ENCODE data around the gene AFAP1. TPM values are rescaled to one million over a fixed set of nuclear protein-coding genes. Genes with fewer than 3 reads are reported as not detected.

The AFAP1 gene
- polyA plus RNA-seq, 2 donors: 2.0 to 4.0 TPM

GRCh38 chr4:7890635-7891393 is 48.8 kb downstream of the AFAP1 start:
- no peaks in the 10 kb centered on the region for H3K27me3 ChIP-seq (ENCODE audit: control insufficient read depth in 1 of 2, insufficient read depth in 2 of 2, low read length in 2 of 2)
- peaks cover 4 to 7% of the 10 kb centered on the region in 2 donors for H3K4me1 ChIP-seq (ENCODE audit: control insufficient read depth in 2 of 2, insufficient read depth in 2 of 2, low read length in 1 of 2)
- H3K4me3 ChIP-seq (ENCODE audit: low read depth in 1 of 2, low read length in 2 of 2): no peak overlapping the region
- no peaks in the 10 kb centered on the region for H3K9me3 ChIP-seq (ENCODE audit: control insufficient read depth in 2 of 2, insufficient read depth in 1 of 2, low read depth in 1 of 2, low read length in 1 of 2)
- no peaks in the 10 kb centered on the region for H3K36me3 ChIP-seq (ENCODE audit: control insufficient read depth in 2 of 2, insufficient read depth in 2 of 2, low read length in 1 of 2)
- H3K27ac ChIP-seq (ENCODE audit: low read depth in 2 of 2, low read length in 1 of 2): peak overlapping the region in 1 of 2 donors; percentile 54
- WGBS, 2 donors: 51 to 56% methylated on average over 7 of the region's 7 CpGs

- Histone ChIP-seq H3K27me3 (ENCODE audit: control insufficient read depth in 1 of 2, insufficient read depth in 2 of 2, low read length in 2 of 2) (no peaks in the 10 kb centered on the region), H3K36me3 (ENCODE audit: control insufficient read depth in 2 of 2, insufficient read depth in 2 of 2, low read length in 1 of 2) (no peaks in the 10 kb centered on the region), H3K27ac (ENCODE audit: low read depth in 2 of 2, low read length in 1 of 2) (no peak overlapping the region), H3K4me3 (ENCODE audit: low read depth in 1 of 2, low read length in 2 of 2) (no peak overlapping the region), H3K9me3 (ENCODE audit: control insufficient read depth in 2 of 2, insufficient read depth in 1 of 2, low read depth in 1 of 2, low read length in 1 of 2) (no peaks in the 10 kb centered on the region), H3K4me1 (ENCODE audit: control insufficient read depth in 2 of 2, insufficient read depth in 2 of 2, low read length in 1 of 2) (peaks cover 0 to 3% of the 10 kb centered on the region in 2 donors)
- 82 to 85% methylated on average over 3 of the region's 3 CpGs for WGBS, 2 donors
Observed at GRCh38 chr4:7887436-7887835, 52.2 kb downstream of the AFAP1 start.

DNA sequence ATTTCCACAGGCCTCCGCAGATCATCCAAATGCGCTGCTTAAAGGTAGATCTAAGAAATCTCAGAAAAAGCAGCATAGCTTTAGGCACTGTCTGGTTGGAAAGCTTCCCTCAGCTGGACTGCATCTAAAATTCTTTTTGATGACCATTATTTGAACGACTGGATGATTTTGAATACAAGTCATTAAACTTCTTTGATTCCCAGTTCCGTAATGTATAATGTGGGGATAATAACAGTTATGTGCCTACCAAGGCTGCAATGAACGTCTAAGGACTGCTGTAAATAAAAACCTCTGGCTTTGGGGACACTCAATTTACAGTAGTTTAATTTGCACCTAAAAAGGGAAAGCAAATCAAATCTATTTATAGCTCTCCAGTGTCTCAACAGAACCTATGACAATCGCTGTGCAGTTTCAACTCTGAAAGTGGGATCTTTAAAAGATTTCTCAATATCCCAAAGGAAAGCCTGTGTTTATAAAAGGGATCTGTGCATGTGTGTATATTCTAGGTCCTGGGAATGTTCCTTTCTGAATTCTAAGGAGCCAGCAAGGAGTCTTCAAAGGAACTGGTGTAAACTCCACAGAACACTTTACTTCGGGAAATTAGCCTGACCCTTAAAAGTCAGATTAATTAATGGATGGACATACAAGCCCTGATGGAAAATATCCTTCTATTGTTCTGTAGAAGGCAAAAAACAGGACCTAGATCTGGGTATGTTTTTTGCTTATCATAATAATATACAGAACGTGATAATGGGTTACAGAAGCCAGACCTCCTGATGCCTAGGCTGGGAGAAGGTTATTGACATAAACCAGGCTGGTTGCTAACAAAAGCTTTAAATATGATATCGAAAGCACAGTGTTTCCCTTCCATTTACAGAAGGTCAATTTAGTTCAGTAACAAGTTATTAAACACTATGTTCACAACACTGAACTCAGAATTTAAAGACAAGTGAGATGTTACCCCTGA is 53.4 kb downstream of the AFAP1 start:
- Histone ChIP-seq H3K4me3 (ENCODE audit: low read depth in 1 of 2, low read length in 2 of 2) (no peak overlapping the region), H3K27ac (ENCODE audit: low read depth in 2 of 2, low read length in 1 of 2) (peak overlapping the region in 1 of 2 donors; percentile 49), H3K4me1 (ENCODE audit: control insufficient read depth in 2 of 2, insufficient read depth in 2 of 2, low read length in 1 of 2) (peaks cover 0 to 3% of the 10 kb centered on the region in 2 donors), H3K36me3 (ENCODE audit: control insufficient read depth in 2 of 2, insufficient read depth in 2 of 2, low read length in 1 of 2) (no peaks in the 10 kb centered on the region), H3K27me3 (ENCODE audit: control insufficient read depth in 1 of 2, insufficient read depth in 2 of 2, low read length in 2 of 2) (no peaks in the 10 kb centered on the region), H3K9me3 (ENCODE audit: control insufficient read depth in 2 of 2, insufficient read depth in 1 of 2, low read depth in 1 of 2, low read length in 1 of 2) (no peaks in the 10 kb centered on the region)
- WGBS, 2 donors: 57 to 64% methylated on average over 9 of the region's 9 CpGs

DNA sequence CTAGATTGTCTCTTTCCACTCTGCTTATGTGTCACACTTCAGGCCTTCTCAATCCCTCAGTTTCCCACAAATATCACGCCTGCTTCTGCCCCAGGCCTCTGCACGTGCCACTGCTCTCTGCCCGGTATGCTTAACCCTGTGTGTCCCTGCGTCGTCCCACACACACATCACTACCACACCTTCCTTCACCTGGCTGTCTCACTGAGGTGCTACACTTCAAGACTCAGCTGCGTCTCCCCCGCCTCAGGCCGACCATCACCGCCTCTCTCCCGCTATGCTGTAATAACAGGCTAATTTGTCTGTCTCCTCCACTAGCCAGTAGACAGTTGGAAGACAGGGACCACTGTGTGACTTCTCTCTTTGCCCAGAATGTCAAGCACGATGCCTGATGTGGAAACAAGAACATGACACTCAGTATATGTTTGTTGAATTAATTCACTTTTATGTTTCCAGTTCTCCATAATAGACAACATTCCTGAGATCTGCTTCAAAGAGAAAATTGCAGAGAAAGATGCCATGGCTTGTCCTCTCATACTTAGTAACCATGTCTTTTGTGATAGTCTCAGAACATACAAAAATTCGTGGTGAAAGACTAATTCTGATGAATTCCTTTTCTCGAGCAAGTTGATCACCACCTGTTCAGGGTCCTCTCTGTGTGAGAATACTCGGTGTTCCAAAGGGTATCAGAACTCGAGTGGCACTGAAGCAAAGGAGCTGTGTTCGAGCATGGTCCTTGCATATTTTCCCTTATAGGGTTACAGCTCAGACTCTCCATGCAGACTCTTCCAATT is 54.2 kb downstream of the AFAP1 start:
- Histone ChIP-seq H3K27ac (ENCODE audit: low read depth in 2 of 2, low read length in 1 of 2) (peak overlapping the region; percentile 15 to 85), H3K4me3 (ENCODE audit: low read depth in 1 of 2, low read length in 2 of 2) (no peak overlapping the region), H3K9me3 (ENCODE audit: control insufficient read depth in 2 of 2, insufficient read depth in 1 of 2, low read depth in 1 of 2, low read length in 1 of 2) (no peaks in the 10 kb centered on the region), H3K27me3 (ENCODE audit: control insufficient read depth in 1 of 2, insufficient read depth in 2 of 2, low read length in 2 of 2) (no peaks in the 10 kb centered on the region), H3K36me3 (ENCODE audit: control insufficient read depth in 2 of 2, insufficient read depth in 2 of 2, low read length in 1 of 2) (no peaks in the 10 kb centered on the region), H3K4me1 (ENCODE audit: control insufficient read depth in 2 of 2, insufficient read depth in 2 of 2, low read length in 1 of 2) (peaks cover 0 to 3% of the 10 kb centered on the region in 2 donors)
- WGBS, 2 donors: 72 to 86% methylated on average over 16 of the region's 16 CpGs

GRCh38 chr4:7880683-7881082 is 59.0 kb downstream of the AFAP1 start:
- H3K4me1 ChIP-seq (ENCODE audit: control insufficient read depth in 2 of 2, insufficient read depth in 2 of 2, low read length in 1 of 2): peaks cover 0 to 5% of the 10 kb centered on the region in 2 donors
- H3K27me3 ChIP-seq (ENCODE audit: control insufficient read depth in 1 of 2, insufficient read depth in 2 of 2, low read length in 2 of 2): no peaks in the 10 kb centered on the region
- no peaks in the 10 kb centered on the region for H3K36me3 ChIP-seq (ENCODE audit: control insufficient read depth in 2 of 2, insufficient read depth in 2 of 2, low read length in 1 of 2)
- WGBS, 2 donors: 75 to 78% methylated on average over 7 of the region's 7 CpGs
- no peak overlapping the region for H3K27ac ChIP-seq (ENCODE audit: low read depth in 2 of 2, low read length in 1 of 2)
- H3K9me3 ChIP-seq (ENCODE audit: control insufficient read depth in 2 of 2, insufficient read depth in 1 of 2, low read depth in 1 of 2, low read length in 1 of 2): no peaks in the 10 kb centered on the region
- no peak overlapping the region for H3K4me3 ChIP-seq (ENCODE audit: low read depth in 1 of 2, low read length in 2 of 2)

DNA sequence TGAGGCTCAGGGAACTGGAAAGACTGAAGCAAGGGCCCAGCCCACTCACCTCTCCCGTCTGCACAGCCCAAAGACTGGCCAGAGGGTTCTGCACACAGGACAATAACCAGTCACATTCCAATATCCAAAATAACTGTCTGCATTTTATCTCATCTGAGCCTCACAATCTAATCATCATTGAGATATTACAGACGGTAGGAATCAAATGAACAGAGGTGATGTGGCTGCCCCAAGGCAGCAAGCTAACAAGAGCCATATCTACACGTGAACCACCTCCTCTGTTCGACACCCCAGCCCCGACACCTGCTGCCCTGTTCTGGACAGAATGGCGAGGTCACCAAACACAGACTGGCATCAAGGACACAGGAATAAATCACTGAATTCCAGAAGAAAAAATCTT is 60.5 kb downstream of the AFAP1 start:
- H3K36me3 ChIP-seq (ENCODE audit: control insufficient read depth in 2 of 2, insufficient read depth in 2 of 2, low read length in 1 of 2): no peaks in the 10 kb centered on the region
- 74 to 80% methylated on average over 6 of the region's 6 CpGs for WGBS, 2 donors
- no peaks in the 10 kb centered on the region for H3K27me3 ChIP-seq (ENCODE audit: control insufficient read depth in 1 of 2, insufficient read depth in 2 of 2, low read length in 2 of 2)
- H3K4me3 ChIP-seq (ENCODE audit: low read depth in 1 of 2, low read length in 2 of 2): no peak overlapping the region
- H3K27ac ChIP-seq (ENCODE audit: low read depth in 2 of 2, low read length in 1 of 2): no peak overlapping the region
- peaks cover 0 to 2% of the 10 kb centered on the region in 2 donors for H3K4me1 ChIP-seq (ENCODE audit: control insufficient read depth in 2 of 2, insufficient read depth in 2 of 2, low read length in 1 of 2)
- H3K9me3 ChIP-seq (ENCODE audit: control insufficient read depth in 2 of 2, insufficient read depth in 1 of 2, low read depth in 1 of 2, low read length in 1 of 2): no peaks in the 10 kb centered on the region

DNA sequence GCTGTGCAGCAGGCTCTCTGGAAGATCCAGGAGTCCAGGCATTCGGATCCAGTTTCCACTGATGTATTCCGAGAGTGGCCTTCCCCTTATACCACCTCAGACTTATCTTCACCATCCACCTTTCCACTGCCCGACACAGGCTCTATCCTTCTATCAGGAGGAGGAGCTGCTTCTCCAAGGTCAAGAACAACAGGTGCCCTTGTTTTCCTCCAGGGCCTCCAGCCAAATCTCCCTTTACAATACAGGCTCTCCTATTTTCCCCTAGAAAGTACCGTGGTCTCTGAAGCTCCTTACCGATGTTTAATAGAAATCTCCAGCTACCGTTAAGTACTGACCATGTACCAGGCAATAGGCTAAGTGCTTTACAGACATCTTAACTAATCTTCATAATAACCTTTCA is 61.3 kb downstream of the AFAP1 start:
- Histone ChIP-seq H3K27me3 (ENCODE audit: control insufficient read depth in 1 of 2, insufficient read depth in 2 of 2, low read length in 2 of 2) (no peaks in the 10 kb centered on the region), H3K4me3 (ENCODE audit: low read depth in 1 of 2, low read length in 2 of 2) (no peak overlapping the region), H3K4me1 (ENCODE audit: control insufficient read depth in 2 of 2, insufficient read depth in 2 of 2, low read length in 1 of 2) (peaks cover 0 to 2% of the 10 kb centered on the region in 2 donors), H3K9me3 (ENCODE audit: control insufficient read depth in 2 of 2, insufficient read depth in 1 of 2, low read depth in 1 of 2, low read length in 1 of 2) (no peaks in the 10 kb centered on the region), H3K27ac (ENCODE audit: low read depth in 2 of 2, low read length in 1 of 2) (no peak overlapping the region), H3K36me3 (ENCODE audit: control insufficient read depth in 2 of 2, insufficient read depth in 2 of 2, low read length in 1 of 2) (no peaks in the 10 kb centered on the region)
- 67 to 77% methylated on average over 6 of the region's 6 CpGs for WGBS, 2 donors

- H3K36me3 ChIP-seq (ENCODE audit: control insufficient read depth in 2 of 2, insufficient read depth in 2 of 2, low read length in 1 of 2): no peaks in the 10 kb centered on the region
- no peaks in the 10 kb centered on the region for H3K9me3 ChIP-seq (ENCODE audit: control insufficient read depth in 2 of 2, insufficient read depth in 1 of 2, low read depth in 1 of 2, low read length in 1 of 2)
- 75 to 79% methylated on average over 6 of the region's 6 CpGs for WGBS, 2 donors
- H3K27me3 ChIP-seq (ENCODE audit: control insufficient read depth in 1 of 2, insufficient read depth in 2 of 2, low read length in 2 of 2): no peaks in the 10 kb centered on the region
- no peak overlapping the region for H3K4me3 ChIP-seq (ENCODE audit: low read depth in 1 of 2, low read length in 2 of 2)
- peak overlapping the region in 1 of 2 donors; percentile 43 for H3K27ac ChIP-seq (ENCODE audit: low read depth in 2 of 2, low read length in 1 of 2)
- H3K4me1 ChIP-seq (ENCODE audit: control insufficient read depth in 2 of 2, insufficient read depth in 2 of 2, low read length in 1 of 2): peaks cover 0 to 2% of the 10 kb centered on the region in 2 donors
Observed at GRCh38 chr4:7877176-7877575, 62.5 kb downstream of the AFAP1 start.
